ENCODE results near the gene CALCOCO2.

DNA sequence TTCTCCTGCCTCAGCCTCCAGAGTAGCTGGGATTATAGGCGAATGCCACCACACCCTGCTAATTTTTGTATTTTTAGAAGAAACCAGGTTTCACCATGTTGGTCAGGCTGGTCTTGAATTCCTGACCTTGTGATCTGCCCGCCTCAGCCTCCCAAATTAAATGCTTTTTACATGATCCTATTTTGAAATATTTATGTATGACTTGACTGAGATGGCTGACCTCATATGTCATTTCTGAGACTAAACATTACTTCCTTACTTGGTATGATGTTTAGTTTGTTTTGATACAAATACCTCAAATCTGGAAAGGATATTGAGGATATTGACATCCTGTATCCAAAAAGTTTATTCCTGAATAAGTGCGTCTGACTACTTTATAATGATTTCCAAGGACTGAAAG is 11.9 kb downstream of the CALCOCO2 start:
- no peak for TF ChIP-seq POLR2A (IDR thresholded peaks at IDR 0.05)
- TF ChIP-seq, protein P1, sequence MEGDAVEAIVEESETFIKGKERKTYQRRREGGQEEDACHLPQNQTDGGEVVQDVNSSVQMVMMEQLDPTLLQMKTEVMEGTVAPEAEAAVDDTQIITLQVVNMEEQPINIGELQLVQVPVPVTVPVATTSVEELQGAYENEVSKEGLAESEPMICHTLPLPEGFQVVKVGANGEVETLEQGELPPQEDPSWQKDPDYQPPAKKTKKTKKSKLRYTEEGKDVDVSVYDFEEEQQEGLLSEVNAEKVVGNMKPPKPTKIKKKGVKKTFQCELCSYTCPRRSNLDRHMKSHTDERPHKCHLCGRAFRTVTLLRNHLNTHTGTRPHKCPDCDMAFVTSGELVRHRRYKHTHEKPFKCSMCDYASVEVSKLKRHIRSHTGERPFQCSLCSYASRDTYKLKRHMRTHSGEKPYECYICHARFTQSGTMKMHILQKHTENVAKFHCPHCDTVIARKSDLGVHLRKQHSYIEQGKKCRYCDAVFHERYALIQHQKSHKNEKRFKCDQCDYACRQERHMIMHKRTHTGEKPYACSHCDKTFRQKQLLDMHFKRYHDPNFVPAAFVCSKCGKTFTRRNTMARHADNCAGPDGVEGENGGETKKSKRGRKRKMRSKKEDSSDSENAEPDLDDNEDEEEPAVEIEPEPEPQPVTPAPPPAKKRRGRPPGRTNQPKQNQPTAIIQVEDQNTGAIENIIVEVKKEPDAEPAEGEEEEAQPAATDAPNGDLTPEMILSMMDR (IDR thresholded peaks at IDR 0.05), result no peak
